COLO829 (cell line): ENCODE measurements around the gene ARHGEF40.

Source experiments
- DNase-seq: peaks from one replicate; pipeline ENCODE4 v3.0.0; 2012; ENCODE audit warnings: low spot score

The ARHGEF40 gene

GRCh38 chr14:21083565-21084325 is 13.6 kb downstream of the ARHGEF40 start:
- DNase-seq: no peak

GRCh38 chr14:21084396-21084795 is 14.3 kb downstream of the ARHGEF40 start:
- no peak for DNase-seq

- no peak for DNase-seq
These were observed 15.1 kb downstream of the ARHGEF40 start for GRCh38 chr14:21084998-21085853.

GRCh38 chr14:21086908-21087293 is 16.8 kb downstream of the ARHGEF40 start:
- no peak for DNase-seq

GRCh38 chr14:21087294-21088091 is 17.4 kb downstream of the ARHGEF40 start:
- no peak for DNase-seq

GRCh38 chr14:21088687-21089086 is 18.6 kb downstream of the ARHGEF40 start:
- DNase-seq: no peak

- no peak for DNase-seq
These were observed 19.2 kb downstream of the ARHGEF40 start for GRCh38 chr14:21089271-21089670.

- DNase-seq: no peak
These were observed 19.7 kb downstream of the ARHGEF40 start for GRCh38 chr14:21089877-21090193.

- no peak for DNase-seq
These were observed 20.3 kb downstream of the ARHGEF40 start for GRCh38 chr14:21090194-21090939.

- DNase-seq: no peak
These were observed 21.0 kb downstream of the ARHGEF40 start for GRCh38 chr14:21090940-21091663.

GRCh38 chr14:21091821-21092272 is 21.7 kb downstream of the ARHGEF40 start:
- no peak for DNase-seq

GRCh38 chr14:21092273-21093011 is 22.3 kb downstream of the ARHGEF40 start:
- DNase-seq: peak; percentile 73

- no peak for DNase-seq
These were observed 22.9 kb downstream of the ARHGEF40 start for GRCh38 chr14:21093018-21093417.

- peak; percentile 79 for DNase-seq
These were observed 23.9 kb downstream of the ARHGEF40 start for GRCh38 chr14:21093769-21094681.

- no peak for DNase-seq
These were observed 25.5 kb downstream of the ARHGEF40 start for GRCh38 chr14:21095430-21096205.

- DNase-seq: no peak
These were observed 26.3 kb downstream of the ARHGEF40 start for GRCh38 chr14:21096438-21096837.

- no peak for DNase-seq
These were observed 27.0 kb downstream of the ARHGEF40 start for GRCh38 chr14:21096978-21097635.

GRCh38 chr14:21097636-21098075 is 27.6 kb downstream of the ARHGEF40 start:
- no peak for DNase-seq
